Endothelial cell of umbilical vein (primary cell): ENCODE measurements around the gene TNRC6B. TPM values are rescaled to one million over a fixed set of nuclear protein-coding genes. Genes with fewer than 3 reads are reported as not detected.

Experiments
- BruUV-seq: library from RNA; stranded (reverse); fragments of 400-500 nt; replicated peaks from 2 replicates; lab custom pipeline; 2021; lab: Mats Ljungman, UMichigan
- CTCF ChIA-PET: fragments of 300-600, 350-600 bp; sonication (Branson Sonifier 250); formaldehyde crosslinking; loops from one replicate; lab custom pipeline; 2021; ENCODE audit warnings: antibody characterized with exemption, inconsistent platforms; lab: Charles Lee
- POLR2A ChIA-PET: fragments of 300-600, 350-600 bp; sonication (Branson Sonifier 250); formaldehyde crosslinking; loops from one replicate; lab custom pipeline; 2021; ENCODE audit warnings: antibody characterized with exemption, inconsistent platforms; lab: Charles Lee
- DNase-seq: peaks from one replicate; pipeline ENCODE4 v3.0.0-alpha.2; 2011; ENCODE audit warnings: low read depth, low spot score
- FAIRE-seq: peaks from 2 replicates; lab custom pipeline; 2011; peaks lifted over from hg19 to GRCh38; lab: Jason Lieb, UNC
- H2AFZ ChIP-seq: 2 replicates; pipeline ENCODE4 v1.6.0; 2012; ENCODE audit warnings: low read depth, low read length, control low read depth, inconsistent platforms
- H3K27ac ChIP-seq: 2 replicates; pipeline ENCODE4 v1.5.1; 2011; ENCODE audit warnings: low read depth, mild to moderate bottlenecking, control low read depth, low read length, moderate library complexity; ENCODE audit not compliant: insufficient read depth
- H3K27me3 ChIP-seq, 2 experiments: 2 replicates each; pipeline versions ENCODE4 v1.6.0 to v1.6.1; 2011; ENCODE audit warnings: low read length in 2 of 2, mixed read lengths in 1 of 2; ENCODE audit not compliant: control insufficient read depth in 2 of 2, insufficient read depth in 2 of 2
- H3K36me3 ChIP-seq, 2 experiments: 2 replicates in 1 of 2; 3 replicates in 1 of 2; pipeline ENCODE4 v1.5.1; 2011; ENCODE audit warnings: low read length in 2 of 2, mild to moderate bottlenecking in 1 of 2, moderate library complexity in 1 of 2; ENCODE audit not compliant: control insufficient read depth in 2 of 2, insufficient read depth in 2 of 2; ENCODE audit errors: extremely low read depth in 1 of 2
- H3K4me1 ChIP-seq: 3 replicates; pipeline ENCODE4 v1.5.1; 2011; ENCODE audit warnings: mild to moderate bottlenecking, low read length; ENCODE audit not compliant: control insufficient read depth, insufficient read depth; ENCODE audit errors: extremely low read depth
- H3K4me2 ChIP-seq: 2 replicates; pipeline ENCODE4 v1.6.1; 2011; ENCODE audit warnings: low read length, control low read depth, mixed read lengths; ENCODE audit not compliant: insufficient read depth
- H3K4me3 ChIP-seq, 3 experiments: fragments of 200-600 bp in 1 of 3; sonication (generic), shearing (Covaris generic) in 1 of 3; replicated peaks in 1 of 3; 2 replicates each; pipeline ENCODE4 v1.5.1; 2011 to 2016; ENCODE audit warnings: control low read depth in 3 of 3, low read length in 3 of 3, mild to moderate bottlenecking in 2 of 3, inconsistent platforms in 1 of 3, low read depth in 1 of 3, moderate library complexity in 1 of 3; ENCODE audit not compliant: insufficient read depth in 1 of 3
- H3K79me2 ChIP-seq: 2 replicates; pipeline ENCODE4 v1.6.0; 2012; ENCODE audit warnings: low read length, inconsistent platforms; ENCODE audit not compliant: control insufficient read depth, insufficient read depth
- H3K9ac ChIP-seq: replicated peaks from 2 replicates; pipeline ENCODE3; 2011; ENCODE audit warnings: low read length, control low read depth; ENCODE audit not compliant: insufficient read depth; ENCODE audit errors: extremely low read depth
- H3K9me1 ChIP-seq: replicated peaks from 3 replicates; pipeline ENCODE4 v1.6.0; 2011; ENCODE audit warnings: mild to moderate bottlenecking, low read length; ENCODE audit not compliant: control insufficient read depth, insufficient read depth; ENCODE audit errors: extremely low read depth
- H3K9me3 ChIP-seq: replicated peaks from 2 replicates; pipeline ENCODE4 v1.5.1; 2012; ENCODE audit warnings: low read length, inconsistent platforms; ENCODE audit not compliant: control insufficient read depth, insufficient read depth
- H4K20me1 ChIP-seq: replicated peaks from 2 replicates; pipeline ENCODE3; 2011; ENCODE audit warnings: mild to moderate bottlenecking, low read length; ENCODE audit not compliant: control insufficient read depth, insufficient read depth; ENCODE audit errors: extremely low read depth
- EZH2 ChIP-seq: IDR thresholded peaks from 2 replicates; pipeline ENCODE4 v1.6.1; 2012; ENCODE audit warnings: borderline replicate concordance, low read depth, mild to moderate bottlenecking, moderate library complexity, low read length, inconsistent platforms; ENCODE audit not compliant: severe bottlenecking
- FOS ChIP-seq: IDR thresholded peaks from 2 replicates; pipeline ENCODE4 v1.6.1; 2011; ENCODE audit warnings: mild to moderate bottlenecking, low read length, moderate library complexity, borderline replicate concordance; ENCODE audit not compliant: insufficient read depth
- GATA2 ChIP-seq: IDR thresholded peaks from 2 replicates; pipeline ENCODE4 v1.7.0; 2011; ENCODE audit warnings: low read depth, mild to moderate bottlenecking, moderate library complexity, mixed read lengths, low read length; ENCODE audit not compliant: insufficient read length, insufficient read depth
- JUN ChIP-seq: IDR thresholded peaks from 2 replicates; pipeline ENCODE4 v1.6.1; 2011; ENCODE audit warnings: borderline replicate concordance, low read depth; ENCODE audit not compliant: insufficient read length, insufficient read depth
- MYC ChIP-seq: IDR thresholded peaks from one replicate; pipeline ENCODE4 v1.6.1; 2011; ENCODE audit warnings: mild to moderate bottlenecking, low read depth, low read length
- POLR2A ChIP-seq: IDR thresholded peaks from 2 replicates; pipeline ENCODE4 v1.6.1; 2012; ENCODE audit warnings: low read depth, mild to moderate bottlenecking, control low read depth, low read length
- POLR2AphosphoS5 ChIP-seq: IDR thresholded peaks from 2 replicates; pipeline ENCODE4 v1.6.1; 2012; ENCODE audit warnings: low read depth, mild to moderate bottlenecking, control low read depth, low read length, moderate library complexity; ENCODE audit not compliant: insufficient read depth
- dilution Hi-C: fragments of 300-500 bp; cut with MboI; formaldehyde crosslinking; loops from one replicate; pipeline ENCODE4 v1.15.0; 2019; ENCODE audit warnings: low sequenced_read_pairs; ENCODE audit not compliant: extremely low pct_ligation_motif_present
- intact Hi-C: fragments of 100-400 bp; cut with micrococcal nuclease; formaldehyde crosslinking; loops from one replicate; pipeline ENCODE4 v1.10.0; 2022
- polyA plus RNA-seq, 4 experiments: library from polyadenylated mRNA; depleted of rRNA in 3 of 4; stranded (reverse) in 3 of 4; unstranded in 1 of 4; fragments of >200 nt; gene quantifications; 2 replicates each; pipeline versions ENCODE4 v1.2.1 to v1.2.3, GENCODE V29; 2011 to 2012; ENCODE audit warnings: missing spikeins in 1 of 4
- total RNA-seq: library from RNA; stranded (reverse); gene quantifications from 2 replicates; pipeline ENCODE4 v1.2.3, GENCODE V29; 2021
- TF ChIP-seq, protein P1 (sequence below): IDR thresholded peaks from 2 replicates; pipeline ENCODE4 v1.6.1; 2011; ENCODE audit not compliant: insufficient read depth, insufficient read length
- TF ChIP-seq, protein P2 (sequence below), 2 donors: IDR thresholded peaks; 1 replicate in 1 of 2; 2 replicates in 1 of 2; pipeline ENCODE4 v1.5.1; 2011; ENCODE audit warnings: low read length in 2 of 2, mild to moderate bottlenecking in 2 of 2, moderate library complexity in 2 of 2, control low read depth in 1 of 2, inconsistent platforms in 1 of 2, low read depth in 1 of 2; ENCODE audit not compliant: insufficient read depth in 1 of 2; ENCODE audit errors: extremely low read depth in 1 of 2

TNRC6B gene
- total and polyA plus RNA-seq, 2 donors (not counting 3 experiments of a cell fraction or from before 2014, with no cell fraction given), result 10.6 to 37.2 TPM

DNA sequence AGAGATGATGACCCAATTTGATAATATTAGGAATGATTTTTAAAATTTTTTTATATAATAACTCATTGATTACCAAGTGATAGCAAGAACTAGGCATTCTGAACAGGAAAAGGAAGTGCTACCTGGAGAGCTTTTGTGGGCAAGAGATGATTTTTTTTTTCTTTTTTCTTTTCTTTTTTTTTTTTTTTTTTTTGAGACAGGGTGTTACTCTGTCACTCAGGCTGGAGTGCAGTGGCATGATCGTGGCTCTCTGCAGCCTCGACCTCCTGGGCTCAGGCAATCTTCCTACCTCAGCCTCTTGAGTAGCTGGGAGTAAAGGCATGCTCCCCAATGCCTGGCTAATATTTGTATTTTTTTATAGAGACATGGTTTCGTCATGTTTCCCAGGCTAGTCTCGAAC, 40.4 kb downstream of the TNRC6B start:
- no peaks in the 10 kb centered on the region for H4K20me1 ChIP-seq
- DNase-seq (no peak), FAIRE-seq (no peak)
- no peaks in the 10 kb centered on the region for H3K27me3 ChIP-seq
- TF ChIP-seq MYC (no peak), EZH2 (no peak), JUN (no peak), FOS (no peak), POLR2A (no peak), GATA2 (no peak), POLR2AphosphoS5 (no peak)
- TF ChIP-seq, protein P1, sequence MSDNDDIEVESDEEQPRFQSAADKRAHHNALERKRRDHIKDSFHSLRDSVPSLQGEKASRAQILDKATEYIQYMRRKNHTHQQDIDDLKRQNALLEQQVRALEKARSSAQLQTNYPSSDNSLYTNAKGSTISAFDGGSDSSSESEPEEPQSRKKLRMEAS, result no peak
- TF ChIP-seq, protein P2, sequence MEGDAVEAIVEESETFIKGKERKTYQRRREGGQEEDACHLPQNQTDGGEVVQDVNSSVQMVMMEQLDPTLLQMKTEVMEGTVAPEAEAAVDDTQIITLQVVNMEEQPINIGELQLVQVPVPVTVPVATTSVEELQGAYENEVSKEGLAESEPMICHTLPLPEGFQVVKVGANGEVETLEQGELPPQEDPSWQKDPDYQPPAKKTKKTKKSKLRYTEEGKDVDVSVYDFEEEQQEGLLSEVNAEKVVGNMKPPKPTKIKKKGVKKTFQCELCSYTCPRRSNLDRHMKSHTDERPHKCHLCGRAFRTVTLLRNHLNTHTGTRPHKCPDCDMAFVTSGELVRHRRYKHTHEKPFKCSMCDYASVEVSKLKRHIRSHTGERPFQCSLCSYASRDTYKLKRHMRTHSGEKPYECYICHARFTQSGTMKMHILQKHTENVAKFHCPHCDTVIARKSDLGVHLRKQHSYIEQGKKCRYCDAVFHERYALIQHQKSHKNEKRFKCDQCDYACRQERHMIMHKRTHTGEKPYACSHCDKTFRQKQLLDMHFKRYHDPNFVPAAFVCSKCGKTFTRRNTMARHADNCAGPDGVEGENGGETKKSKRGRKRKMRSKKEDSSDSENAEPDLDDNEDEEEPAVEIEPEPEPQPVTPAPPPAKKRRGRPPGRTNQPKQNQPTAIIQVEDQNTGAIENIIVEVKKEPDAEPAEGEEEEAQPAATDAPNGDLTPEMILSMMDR (IDR thresholded peaks at IDR 0.05; ENCODE audit: extremely low read depth in 1 of 2, insufficient read depth in 1 of 2, low read depth in 1 of 2, low read length in 2 of 2), result no peak
- H3K9me3 ChIP-seq, result no peaks in the 10 kb centered on the region
- no peaks in the 10 kb centered on the region for H3K36me3 ChIP-seq
- dilution Hi-C loops (no loop called here), intact Hi-C loops (no loop called here)
- CTCF ChIA-PET, result no interaction called here
- no TSS peak for BruUV-seq
- no peak overlapping the region for H3K4me3 ChIP-seq
- H3K9ac ChIP-seq, result no peak overlapping the region
- no peak overlapping the region for H2AFZ ChIP-seq
- H3K4me2 ChIP-seq, result no peak overlapping the region
- no peaks in the 10 kb centered on the region for H3K9me1 ChIP-seq
- H3K4me1 ChIP-seq, result peaks cover 30% of the 10 kb centered on the region
- POLR2A ChIA-PET, result no interaction called here
- no peak overlapping the region for H3K27ac ChIP-seq
- peaks cover 39% of the 10 kb centered on the region for H3K79me2 ChIP-seq
